CD4-positive, alpha-beta memory T cell (primary cell): ENCODE measurements around the gene AOPEP. TPM values are rescaled to one million over a fixed set of nuclear protein-coding genes. Genes with fewer than 3 reads are reported as not detected.
"Not testable (repeated sequence)": the region's sequence is repeated elsewhere in the genome, so short reads cannot be mapped to it uniquely, and the experiment has no call there.

ENCODE experiments used
- CTCF ChIA-PET: fragments of 350-600 bp; sonication (Branson Sonifier 250); formaldehyde crosslinking; loops from one replicate; lab custom pipeline; 2021; ENCODE audit warnings: inconsistent platforms; ENCODE audit not compliant: partially characterized antibody; lab: Charles Lee
- POLR2A ChIA-PET: fragments of 350-600 bp; sonication (Branson Sonifier 250); formaldehyde crosslinking; loops from one replicate; lab custom pipeline; 2021; ENCODE audit not compliant: partially characterized antibody; lab: Charles Lee
- DNase-seq, 5 donors: peaks; one replicate each; pipeline versions ENCODE4 v3.0.0 to v3.0.0-alpha.2; 2020 to 2022; ENCODE audit warnings: mixed read lengths in 1 of 5
- H3K27ac ChIP-seq: one replicate; pipeline ENCODE4 v1.7.0; 2013; ENCODE audit warnings: low read depth, low read length
- H3K27me3 ChIP-seq: 2 replicates; pipeline ENCODE4 v1.7.0; 2013; ENCODE audit warnings: mild to moderate bottlenecking, low read length, moderate library complexity; ENCODE audit not compliant: insufficient read depth
- H3K36me3 ChIP-seq: 2 replicates; pipeline ENCODE4 v1.7.0; 2013; ENCODE audit warnings: mild to moderate bottlenecking, low read length, moderate library complexity; ENCODE audit not compliant: insufficient read depth
- H3K4me1 ChIP-seq: 2 replicates; pipeline ENCODE4 v1.7.0; 2013; ENCODE audit warnings: mild to moderate bottlenecking, low read length, moderate library complexity; ENCODE audit not compliant: insufficient read depth
- H3K4me3 ChIP-seq, 2 donors: one replicate each; pipeline ENCODE4 v1.7.0; 2013; ENCODE audit warnings: low read length in 2 of 2, mild to moderate bottlenecking in 1 of 2
- H3K9me3 ChIP-seq, 2 donors: one replicate each; pipeline ENCODE4 v1.7.0; 2013; ENCODE audit warnings: low read length in 2 of 2, control low read depth in 1 of 2; ENCODE audit not compliant: control insufficient read depth in 1 of 2
- H3K27ac Mint-ChIP-seq, 7 donors: one replicate each; pipeline ENCODE4 v1.8.0; 2020 to 2021; ENCODE audit warnings: mixed read lengths in 7 of 7, mild to moderate bottlenecking in 6 of 7, inconsistent platforms in 3 of 7, moderate library complexity in 3 of 7
- H3K27me3 Mint-ChIP-seq, 2 donors: one replicate each; pipeline ENCODE4 v1.8.0; 2020 to 2021; ENCODE audit warnings: mixed read lengths in 2 of 2
- H3K36me3 Mint-ChIP-seq, 2 donors: one replicate each; pipeline ENCODE4 v1.8.0; 2020 to 2021; ENCODE audit warnings: mixed read lengths in 2 of 2, inconsistent platforms in 1 of 2, mild to moderate bottlenecking in 1 of 2
- H3K4me1 Mint-ChIP-seq, 4 donors: one replicate each; pipeline ENCODE4 v1.8.0; 2020 to 2021; ENCODE audit warnings: mixed read lengths in 4 of 4, mild to moderate bottlenecking in 1 of 4
- H3K4me3 Mint-ChIP-seq, 8 donors: one replicate each; pipeline ENCODE4 v1.8.0; 2020 to 2021; ENCODE audit warnings: mixed read lengths in 8 of 8, mild to moderate bottlenecking in 7 of 8, moderate library complexity in 6 of 8, inconsistent platforms in 3 of 8
- H3K9me3 Mint-ChIP-seq, 8 donors: one replicate each; pipeline ENCODE4 v1.8.0; 2020 to 2021; ENCODE audit warnings: mixed read lengths in 8 of 8, mild to moderate bottlenecking in 5 of 8, inconsistent platforms in 3 of 8, moderate library complexity in 1 of 8
- intact Hi-C: fragments of 100-400 bp; cut with micrococcal nuclease; formaldehyde crosslinking; loops from one replicate; pipeline ENCODE4 v1.15.1; 2023
- polyA plus RNA-seq, 2 donors: library from polyadenylated mRNA; unstranded; fragments of 300-500 nt; fragmentation: Illumina TruSeq; gene quantifications; one replicate each; pipeline ENCODE4 v1.2.3, GENCODE V29; 2021
- total RNA-seq, 2 experiments: library from RNA; stranded (reverse); gene quantifications; one replicate each; pipeline ENCODE4 v1.2.3, GENCODE V29; 2021

The AOPEP gene
- total and polyA plus RNA-seq, 4 experiments from 2014 or later: 3.1 to 11.7 (median 7.6) TPM

- H3K36me3 ChIP-seq: no peaks in the 10 kb centered on the region
- DNase-seq: no peak
- H3K4me1 ChIP-seq: peaks cover 14% of the 10 kb centered on the region
- CTCF ChIA-PET: no interaction called here
- no peak overlapping the region for H3K4me3 ChIP-seq
- POLR2A ChIA-PET: no interaction called here
- H3K4me3 Mint-ChIP-seq: no peak overlapping the region
- H3K27ac Mint-ChIP-seq: no peak overlapping the region
- no peaks in the 10 kb centered on the region for H3K9me3 ChIP-seq
- no peaks in the 10 kb centered on the region for H3K27me3 Mint-ChIP-seq
- intact Hi-C loops: loop anchor here (5.0 kb wide), 1 partner anchor 229 kb away; the partner anchor contains the start of gene AOPEP
- H3K27me3 ChIP-seq: no peaks in the 10 kb centered on the region
- peaks cover 11 to 33% of the 10 kb centered on the region in 2 donors for H3K36me3 Mint-ChIP-seq
- no peaks in the 10 kb centered on the region for H3K9me3 Mint-ChIP-seq
- no peak overlapping the region for H3K27ac ChIP-seq
- H3K4me1 Mint-ChIP-seq: peaks cover 9 to 19% (median 14%) of the 10 kb centered on the region in 4 donors
Measured at GRCh38 chr9:94956731-94957130, 230.2 kb downstream of the AOPEP start.

- H3K4me3 ChIP-seq: no peak overlapping the region
- Mint-ChIP-seq H3K4me1 (no peaks in the 10 kb centered on the region), H3K9me3 (no peaks in the 10 kb centered on the region), H3K27me3 (no peaks in the 10 kb centered on the region), H3K27ac (no peak overlapping the region), H3K36me3 (peaks cover 9 to 36% of the 10 kb centered on the region in 2 donors), H3K4me3 (no peak overlapping the region)
- intact Hi-C loops: no loop called here
- no peak overlapping the region for H3K27ac ChIP-seq
- POLR2A ChIA-PET: no interaction called here
- no peak for DNase-seq
- no peaks in the 10 kb centered on the region for H3K27me3 ChIP-seq
- H3K36me3 ChIP-seq: no peaks in the 10 kb centered on the region
- H3K9me3 ChIP-seq: no peaks in the 10 kb centered on the region
- CTCF ChIA-PET: interaction anchor here (1.0 kb wide), 1 partner anchor 10 kb away, joined by 3 read pairs; no protein-coding TSS in a partner anchor
- H3K4me1 ChIP-seq: no peaks in the 10 kb centered on the region
Measured at GRCh38 chr9:94960964-94961363, 234.5 kb downstream of the AOPEP start.

GRCh38 chr9:94961870-94962269, 235.4 kb downstream of the AOPEP start:
- no peak for DNase-seq
- no peaks in the 10 kb centered on the region for H3K4me1 ChIP-seq
- CTCF ChIA-PET: interaction anchor here (1.0 kb wide), 1 partner anchor 11 kb away, joined by 3 read pairs; no protein-coding TSS in a partner anchor
- Mint-ChIP-seq H3K27ac (no peak overlapping the region), H3K4me1 (no peaks in the 10 kb centered on the region), H3K27me3 (no peaks in the 10 kb centered on the region), H3K4me3 (no peak overlapping the region), H3K9me3 (no peaks in the 10 kb centered on the region), H3K36me3 (peaks cover 4 to 31% of the 10 kb centered on the region in 2 donors)
- H3K9me3 ChIP-seq: no peaks in the 10 kb centered on the region
- no peaks in the 10 kb centered on the region for H3K36me3 ChIP-seq
- H3K27me3 ChIP-seq: no peaks in the 10 kb centered on the region
- intact Hi-C loops: no loop called here
- POLR2A ChIA-PET: no interaction called here
- no peak overlapping the region for H3K27ac ChIP-seq
- H3K4me3 ChIP-seq: no peak overlapping the region

GRCh38 chr9:94965631-94966030, 239.1 kb downstream of the AOPEP start:
- H3K4me1 ChIP-seq, DNase-seq, intact Hi-C loops, POLR2A ChIA-PET, H3K4me1 Mint-ChIP-seq, H3K27ac Mint-ChIP-seq, H3K27me3 Mint-ChIP-seq, H3K9me3 ChIP-seq, H3K27me3 ChIP-seq, CTCF ChIA-PET, H3K4me3 Mint-ChIP-seq, H3K36me3 ChIP-seq, H3K27ac ChIP-seq, H3K9me3 Mint-ChIP-seq, H3K4me3 ChIP-seq: not testable (repeated sequence)
- peaks cover 6 to 28% of the 10 kb centered on the region in 2 donors for H3K36me3 Mint-ChIP-seq

- H3K9me3 Mint-ChIP-seq, POLR2A ChIA-PET, H3K9me3 ChIP-seq, H3K4me1 Mint-ChIP-seq, H3K4me3 Mint-ChIP-seq, DNase-seq, H3K27ac ChIP-seq, H3K4me3 ChIP-seq, H3K27me3 ChIP-seq, H3K36me3 ChIP-seq, intact Hi-C loops, H3K27me3 Mint-ChIP-seq, CTCF ChIA-PET, H3K27ac Mint-ChIP-seq, H3K4me1 ChIP-seq: not testable (repeated sequence)
- peaks cover 6 to 27% of the 10 kb centered on the region in 2 donors for H3K36me3 Mint-ChIP-seq
Measured at GRCh38 chr9:94966046-94966445, 239.5 kb downstream of the AOPEP start.

- Histone ChIP-seq H3K27me3 (no peaks in the 10 kb centered on the region), H3K4me3 (no peak overlapping the region), H3K4me1 (no peaks in the 10 kb centered on the region), H3K27ac (no peak overlapping the region), H3K36me3 (no peaks in the 10 kb centered on the region), H3K9me3 (no peaks in the 10 kb centered on the region)
- H3K36me3 Mint-ChIP-seq: peaks cover 8 to 19% of the 10 kb centered on the region in 2 donors
- ChIA-PET CTCF (no interaction called here), POLR2A (no interaction called here)
- no peak overlapping the region for H3K27ac Mint-ChIP-seq
- no peak overlapping the region for H3K4me3 Mint-ChIP-seq
- H3K9me3 Mint-ChIP-seq: no peaks in the 10 kb centered on the region
- no peak for DNase-seq
- H3K27me3 Mint-ChIP-seq: no peaks in the 10 kb centered on the region
- no peaks in the 10 kb centered on the region for H3K4me1 Mint-ChIP-seq
- intact Hi-C loops: no loop called here
Measured at GRCh38 chr9:94967482-94967881, 241.0 kb downstream of the AOPEP start.

GRCh38 chr9:94971378-94972131, 245.1 kb downstream of the AOPEP start:
- Mint-ChIP-seq H3K9me3 (no peaks in the 10 kb centered on the region), H3K27ac (peak overlapping the region in 2 of 7 donors; percentile 26 to 62), H3K4me3 (no peak overlapping the region), H3K36me3 (peaks cover 4 to 16% of the 10 kb centered on the region in 2 donors), H3K27me3 (no peaks in the 10 kb centered on the region), H3K4me1 (no peaks in the 10 kb centered on the region)
- no peaks in the 10 kb centered on the region for H3K4me1 ChIP-seq
- POLR2A ChIA-PET: no interaction called here
- no peak for DNase-seq
- no peak overlapping the region for H3K27ac ChIP-seq
- H3K4me3 ChIP-seq: no peak overlapping the region
- H3K36me3 ChIP-seq: no peaks in the 10 kb centered on the region
- intact Hi-C loops: no loop called here
- H3K27me3 ChIP-seq: no peaks in the 10 kb centered on the region
- CTCF ChIA-PET: no interaction called here
- no peaks in the 10 kb centered on the region for H3K9me3 ChIP-seq
